HepG2 (cell line): ENCODE results near the gene RPUSD4. TPM values are rescaled to one million over a fixed set of nuclear protein-coding genes. Genes with fewer than 3 reads are reported as not detected.

ENCODE experiments used
- ATAC-seq: fragments of 200-7000 bp; cut with Tn5 transposase; 3 replicates; pipeline ENCODE4 v1.9.1; 2020; ENCODE audit warnings: mild to moderate bottlenecking, moderate library complexity
- Bru-seq: library from RNA; stranded (reverse); fragments of 400-500 nt; gene quantifications from one replicate; lab custom pipeline; 2021; lab: Mats Ljungman, UMichigan
- BruChase-seq, 2 experiments: library from RNA; stranded (reverse); fragments of 400-500 nt; gene quantifications; one replicate each; lab custom pipeline; 2021; lab: Mats Ljungman, UMichigan
- BruUV-seq: library from RNA; stranded (reverse); fragments of 400-500 nt; replicated peaks from 2 replicates; lab custom pipeline; 2021; lab: Mats Ljungman, UMichigan
- CTCF ChIA-PET: fragments of 300-600 bp; formaldehyde crosslinking; extraction: SDS; loops from one replicate; lab custom pipeline; 2021; ENCODE audit warnings: low total read pairs, inconsistent platforms, low intra/inter-chr PET ratio; lab: Yijun Ruan, JAX
- POLR2A ChIA-PET: fragments of 350-600 bp; sonication (Branson Sonifier 250); formaldehyde crosslinking; loops from one replicate; lab custom pipeline; 2020; ENCODE audit warnings: antibody characterized with exemption, inconsistent platforms; lab: Yijun Ruan, JAX
- DNase-seq: peaks from one replicate; pipeline ENCODE4 v3.0.0-alpha.2; 2015; ENCODE audit warnings: low spot score
- FAIRE-seq: peaks from 3 replicates; lab custom pipeline; 2011; peaks lifted over from hg19 to GRCh38; lab: Jason Lieb, UNC
- H2AFZ ChIP-seq: one replicate; pipeline ENCODE4 v1.6.1; 2011; ENCODE audit warnings: low read length, inconsistent platforms
- H3K27ac ChIP-seq: fragments of 300-600 bp; 3 replicates; pipeline ENCODE4 v1.8.0; 2011; ENCODE audit warnings: mixed run types, mild to moderate bottlenecking, mixed read lengths, low read length, inconsistent platforms; ENCODE audit not compliant: insufficient read depth; ENCODE audit errors: extremely low read length
- H3K27me3 ChIP-seq, 2 experiments: fragments of 200-600 bp in 1 of 2; 2 replicates in 1 of 2; 3 replicates in 1 of 2; pipeline versions ENCODE4 v1.6.0 to v1.8.0; 2011; ENCODE audit warnings: low read length in 2 of 2, mild to moderate bottlenecking in 2 of 2, moderate library complexity in 2 of 2, inconsistent platforms in 1 of 2; ENCODE audit not compliant: insufficient read depth in 2 of 2, control insufficient read depth in 1 of 2
- H3K36me3 ChIP-seq, 2 experiments: fragments of 200-600 bp in 1 of 2; replicated peaks in 1 of 2; 2 replicates in 1 of 2; 3 replicates in 1 of 2; pipeline versions ENCODE4 v1.5.1 to v1.8.0; 2011; ENCODE audit warnings: low read length in 2 of 2, inconsistent platforms in 1 of 2; ENCODE audit not compliant: insufficient read depth in 2 of 2, control insufficient read depth in 1 of 2
- H3K4me1 ChIP-seq: 2 replicates; pipeline ENCODE4 v1.5.1; 2012; ENCODE audit warnings: low read length, inconsistent platforms; ENCODE audit not compliant: insufficient read depth
- H3K4me2 ChIP-seq: 2 replicates; pipeline ENCODE4 v1.6.0; 2011; ENCODE audit warnings: low read depth, low read length, inconsistent platforms
- H3K4me3 ChIP-seq, 3 experiments: fragments of 200-600 bp in 1 of 3; sonication (generic), shearing (Covaris generic) in 1 of 3; replicated peaks in 1 of 3; 2 replicates each; pipeline ENCODE4 v1.5.1; 2011 to 2016; ENCODE audit warnings: low read length in 3 of 3, inconsistent platforms in 2 of 3, low read depth in 2 of 3, mild to moderate bottlenecking in 2 of 3, control low read depth in 1 of 3, mixed read lengths in 1 of 3; ENCODE audit not compliant: insufficient read depth in 1 of 3
- H3K79me2 ChIP-seq: one replicate; pipeline ENCODE4 v1.6.1; 2011; ENCODE audit warnings: low read length, inconsistent platforms; ENCODE audit not compliant: insufficient read depth
- H3K9ac ChIP-seq: 2 replicates; pipeline ENCODE4 v1.6.0; 2011; ENCODE audit warnings: mild to moderate bottlenecking, low read depth, low read length, inconsistent platforms; ENCODE audit not compliant: insufficient read depth
- H3K9me3 ChIP-seq: 2 replicates; pipeline ENCODE4 v1.5.1; 2012; ENCODE audit warnings: mild to moderate bottlenecking, low read length
- H4K20me1 ChIP-seq: 2 replicates; pipeline ENCODE4 v1.6.0; 2011; ENCODE audit warnings: inconsistent platforms, mild to moderate bottlenecking, low read length, moderate library complexity; ENCODE audit not compliant: insufficient read depth
- AFF4 ChIP-seq: sonication (generic); formaldehyde crosslinking; IDR thresholded peaks from 2 replicates; pipeline ENCODE4 v1.4.0; 2020; ENCODE audit warnings: missing genetic modification reagents
- ELF3 ChIP-seq: IDR thresholded peaks from 2 replicates; pipeline ENCODE4 v1.6.1; 2016; ENCODE audit warnings: missing genetic modification reagents, missing compliant biosample characterization
- HNRNPLL ChIP-seq: fragments of 200-400 bp; formaldehyde crosslinking; IDR thresholded peaks from 2 replicates; pipeline ENCODE4 v1.6.1; 2017; ENCODE audit warnings: mild to moderate bottlenecking, low read depth, low read length; ENCODE audit not compliant: poor library complexity, severe bottlenecking
- HOXA9 ChIP-seq: sonication (generic); formaldehyde crosslinking; IDR thresholded peaks from 2 replicates; pipeline ENCODE4 v1.8.1; 2022; ENCODE audit warnings: missing genetic modification reagents, mild to moderate bottlenecking, moderate library complexity, borderline replicate concordance
- MAFG ChIP-seq: sonication (generic); formaldehyde crosslinking; IDR thresholded peaks from 2 replicates; pipeline ENCODE4 v1.5.1; 2020; ENCODE audit warnings: mild to moderate bottlenecking, missing genetic modification reagents
- ZFP37 ChIP-seq: sonication (generic); formaldehyde crosslinking; IDR thresholded peaks from 2 replicates; pipeline ENCODE4 v1.4.0; 2020; ENCODE audit warnings: missing genetic modification reagents, borderline replicate concordance
- WGBS: methylation state at CpG from one replicate; pipeline ENCODE4 v1.1.6; 2017; ENCODE audit warnings: low lambda C conversion rate; 5-methylcytosine and 5-hydroxymethylcytosine counted together
- in situ Hi-C: cut with HindIII; loops from 2 replicates; pipeline ENCODE4 v1.10.0; 2017; ENCODE audit warnings: low pct_unique_long_range_greater_than_20kb; ENCODE audit not compliant: extremely low pct_ligation_motif_present
- intact Hi-C: fragments of 100-400 bp; cut with micrococcal nuclease; formaldehyde crosslinking; loops from one replicate; pipeline ENCODE4 v1.10.0; 2022; ENCODE audit not compliant: unreplicated experiment
- long read RNA-seq, 2 experiments: library from RNA in 1 of 2; library from polyadenylated mRNA in 1 of 2; stranded (forward) in 1 of 2; unstranded in 1 of 2; transcript quantifications; one replicate each; pipeline ENCODE4 v2.0.0, GENCODE V29; 2019 to 2022
- polyA minus RNA-seq, 3 experiments: library from RNA; depleted of rRNA, polyadenylated mRNA; stranded (reverse); fragments of >200 nt; gene quantifications; 2 replicates each; pipeline ENCODE4 v1.2.3, GENCODE V29; 2011; ENCODE audit warnings: low replicate concordance in 1 of 3
- polyA plus RNA-seq, 8 experiments: library from polyadenylated mRNA; depleted of rRNA in 3 of 8; stranded (reverse) in 7 of 8; unstranded in 1 of 8; fragments of >200 nt; fragmentation: Illumina TruSeq in 4 of 8; extraction: Trizol in 4 of 8; gene quantifications; 2 replicates each; pipeline versions ENCODE4 v1.2.1 to v1.2.3, GENCODE V29; 2011 to 2016; ENCODE audit warnings: low read depth in 4 of 8, missing spikeins in 1 of 8, mixed read lengths in 1 of 8; ENCODE audit not compliant: insufficient read depth in 1 of 8
- total RNA-seq, 5 experiments: library from RNA; depleted of rRNA; stranded (reverse); fragments of >200 nt; fragmentation: Illumina TruSeq; extraction: Trizol; gene quantifications; 2 replicates each; pipeline ENCODE4 v1.2.3, GENCODE V29; 2016; ENCODE audit warnings: low read depth in 1 of 5
- TF ChIP-seq, protein P1 (sequence below): sonication (generic); formaldehyde crosslinking; IDR thresholded peaks from 2 replicates; pipeline ENCODE4 v1.4.0; 2020; ENCODE audit warnings: mild to moderate bottlenecking, missing genetic modification reagents
- TF ChIP-seq, protein P2 (sequence below): sonication (generic); formaldehyde crosslinking; IDR thresholded peaks from 2 replicates; pipeline ENCODE4 v1.5.0; 2020; ENCODE audit warnings: missing genetic modification reagents

RPUSD4 gene
- total RNA-seq (2016; rRNA removed; fragmentation: Illumina TruSeq; extraction: Trizol), result 45.0 and 45.6 TPM in 2 replicates
- total RNA-seq (2016; cell fraction: cytosol; rRNA removed; fragmentation: Illumina TruSeq; extraction: Trizol; ENCODE audit: low read depth), result 11.4 and 11.5 TPM in 2 replicates
- 46.3 and 47.2 TPM in 2 replicates for total RNA-seq (2016; cell fraction: insoluble cytoplasmic fraction; rRNA removed; fragmentation: Illumina TruSeq; extraction: Trizol)
- 25.9 and 29.8 TPM in 2 replicates for total RNA-seq (2016; cell fraction: membrane; rRNA removed; fragmentation: Illumina TruSeq; extraction: Trizol)
- total RNA-seq (2016; cell fraction: nucleus; rRNA removed; fragmentation: Illumina TruSeq; extraction: Trizol), result 46.8 and 51.8 TPM in 2 replicates
- 51.6 and 52.9 TPM in 2 replicates for polyA plus RNA-seq (2011; rRNA removed)
- polyA plus RNA-seq (2011; cell fraction: cytosol; rRNA removed), result 42.4 and 53.0 TPM in 2 replicates
- 68.4 and 69.6 TPM in 2 replicates for polyA plus RNA-seq (2011; cell fraction: nucleus; rRNA removed)
- polyA plus RNA-seq (2012), result 36.1 and 41.1 TPM in 2 replicates
- polyA plus RNA-seq (2016; cell fraction: cytosol; fragmentation: Illumina TruSeq; extraction: Trizol; ENCODE audit: low read depth), result 6.0 and 7.2 TPM in 2 replicates
- 43.9 and 44.1 TPM in 2 replicates for polyA plus RNA-seq (2016; cell fraction: insoluble cytoplasmic fraction; fragmentation: Illumina TruSeq; extraction: Trizol; ENCODE audit: low read depth)
- polyA plus RNA-seq (2016; cell fraction: membrane; fragmentation: Illumina TruSeq; extraction: Trizol; ENCODE audit: low read depth), result 16.2 and 17.9 TPM in 2 replicates
- polyA plus RNA-seq (2016; cell fraction: nucleus; fragmentation: Illumina TruSeq; extraction: Trizol; ENCODE audit: insufficient read depth, low read depth), result 85.9 and 93.8 TPM in 2 replicates
- 74.1 and 168 TPM in 2 replicates for polyA minus RNA-seq (2011; rRNA and poly(A)+ RNA removed; ENCODE audit: low replicate concordance)
- polyA minus RNA-seq (2011; cell fraction: cytosol; rRNA and poly(A)+ RNA removed), result 31.0 and 34.3 TPM in 2 replicates
- 60.8 and 66.2 TPM in 2 replicates for polyA minus RNA-seq (2011; cell fraction: nucleus; rRNA and poly(A)+ RNA removed)
- percentile 91 among the genes with signal in this experiment for Bru-seq, nascent RNA
- BruChase-seq, experiment 1, labeled RNA remaining after a 6-hour chase, result percentile 94 among the genes with signal in this experiment
- percentile 96 among the genes with signal in this experiment for BruChase-seq, experiment 2, labeled RNA remaining after a 2-hour chase
- long read RNA-seq, experiment 1, transcript RPUSD4-201 (7 exons, 2,512 nt), result major isoform, 57 of 67 reads
- long read RNA-seq, experiment 1, partial matches to known transcripts, result 3 of 67 reads
- long read RNA-seq, experiment 1, other reads (novel, unspliced or antisense), result 7 of 67 reads
- long read RNA-seq, experiment 2, transcript RPUSD4-201 (7 exons, 2,512 nt), result major isoform, 74 of 102 reads
- long read RNA-seq, experiment 2, partial matches to known transcripts, result 5 of 102 reads
- long read RNA-seq, experiment 2, other reads (novel, unspliced or antisense), result 20 of 102 reads

- CTCF ChIA-PET, result no interaction called here
- H2AFZ ChIP-seq, result no peak within 1 kb of the TSS
- ATAC-seq (peak; percentile 93), DNase-seq (peak; percentile 90), FAIRE-seq (peak; percentile 76)
- peaks cover 48% of the 10 kb centered on the region for H3K79me2 ChIP-seq
- POLR2A ChIA-PET, result interaction anchor here (0.6 to 2.1 kb wide), 13 partner anchors 10 to 293 kb away, joined by 3 to 8 read pairs (median 3); partner anchors contain the start of genes CDON, FOXRED1 and SRPRA
- no peaks in the 10 kb centered on the region for H4K20me1 ChIP-seq
- peaks cover 42% of the 10 kb centered on the region for H3K4me1 ChIP-seq
- no TSS peak for BruUV-seq
- H3K4me2 ChIP-seq, result peak within 1 kb of the TSS; percentile 94
- H3K9me3 ChIP-seq, result no peaks in the 10 kb centered on the region
- peak within 1 kb of the TSS; percentile 76 to 97 (median 90) for H3K4me3 ChIP-seq
- peak within 1 kb of the TSS; percentile 82 for H3K27ac ChIP-seq
- H3K36me3 ChIP-seq, result peaks cover 6 to 25% of the 10 kb centered on the region in 2 experiments
- in situ Hi-C loops (loop anchor here (25.0 kb wide), 1 partner anchor 574 kb away; the partner anchor contains the start of gene CHEK1), intact Hi-C loops (loop anchor here (2.0 kb wide), 1 partner anchor 57 kb away; the partner anchor contains the start of genes FOXRED1 and SRPRA)
- H3K27me3 ChIP-seq, result peaks cover 0 to 2% of the 10 kb centered on the region in 2 experiments; a peak in 1 of 5 replicates
- WGBS, result 0% methylated on average over 31 of the region's 62 CpGs
- H3K9ac ChIP-seq, result peak within 1 kb of the TSS; percentile 83
- TF ChIP-seq HOXA9 (CRISPR knock-in tag) (no peak), MAFG (CRISPR knock-in tag) (no peak), HNRNPLL (peak; percentile 47), ZFP37 (CRISPR knock-in tag) (peak; percentile 12), ELF3 (CRISPR knock-in tag) (peak; percentile 81), AFF4 (CRISPR knock-in tag) (no peak)
- TF ChIP-seq, protein P1, sequence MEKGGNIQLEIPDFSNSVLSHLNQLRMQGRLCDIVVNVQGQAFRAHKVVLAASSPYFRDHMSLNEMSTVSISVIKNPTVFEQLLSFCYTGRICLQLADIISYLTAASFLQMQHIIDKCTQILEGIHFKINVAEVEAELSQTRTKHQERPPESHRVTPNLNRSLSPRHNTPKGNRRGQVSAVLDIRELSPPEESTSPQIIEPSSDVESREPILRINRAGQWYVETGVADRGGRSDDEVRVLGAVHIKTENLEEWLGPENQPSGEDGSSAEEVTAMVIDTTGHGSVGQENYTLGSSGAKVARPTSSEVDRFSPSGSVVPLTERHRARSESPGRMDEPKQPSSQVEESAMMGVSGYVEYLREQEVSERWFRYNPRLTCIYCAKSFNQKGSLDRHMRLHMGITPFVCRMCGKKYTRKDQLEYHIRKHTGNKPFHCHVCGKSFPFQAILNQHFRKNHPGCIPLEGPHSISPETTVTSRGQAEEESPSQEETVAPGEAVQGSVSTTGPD, result no peak
- TF ChIP-seq, protein P2, sequence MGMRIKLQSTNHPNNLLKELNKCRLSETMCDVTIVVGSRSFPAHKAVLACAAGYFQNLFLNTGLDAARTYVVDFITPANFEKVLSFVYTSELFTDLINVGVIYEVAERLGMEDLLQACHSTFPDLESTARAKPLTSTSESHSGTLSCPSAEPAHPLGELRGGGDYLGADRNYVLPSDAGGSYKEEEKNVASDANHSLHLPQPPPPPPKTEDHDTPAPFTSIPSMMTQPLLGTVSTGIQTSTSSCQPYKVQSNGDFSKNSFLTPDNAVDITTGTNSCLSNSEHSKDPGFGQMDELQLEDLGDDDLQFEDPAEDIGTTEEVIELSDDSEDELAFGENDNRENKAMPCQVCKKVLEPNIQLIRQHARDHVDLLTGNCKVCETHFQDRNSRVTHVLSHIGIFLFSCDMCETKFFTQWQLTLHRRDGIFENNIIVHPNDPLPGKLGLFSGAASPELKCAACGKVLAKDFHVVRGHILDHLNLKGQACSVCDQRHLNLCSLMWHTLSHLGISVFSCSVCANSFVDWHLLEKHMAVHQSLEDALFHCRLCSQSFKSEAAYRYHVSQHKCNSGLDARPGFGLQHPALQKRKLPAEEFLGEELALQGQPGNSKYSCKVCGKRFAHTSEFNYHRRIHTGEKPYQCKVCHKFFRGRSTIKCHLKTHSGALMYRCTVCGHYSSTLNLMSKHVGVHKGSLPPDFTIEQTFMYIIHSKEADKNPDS, result peak; percentile 60; the same call in 1 of the 2 replicates
These were observed at the start of gene RPUSD4, which contains the start of gene FAM118B for GRCh38 chr11:126211236-126212088. RPUSD4 (minus strand) TSS chr11:126211650; CDS start chr11:126211638, 12 bp downstream. FAM118B (plus strand) TSS chr11:126211782; CDS start chr11:126235002, 23,220 bp downstream.
